ENCODE data around the gene ZNF628. TPM values are rescaled to one million over a fixed set of nuclear protein-coding genes. Genes with fewer than 3 reads are reported as not detected.

ZNF628 gene
- total RNA-seq, 3 donors from 2014 or later, result 6.8 to 11.1 (median 7.9) TPM

GRCh38 chr19:55456347-55456746 is 20.1 kb upstream of the ZNF628 start:
- H3K9me3 ChIP-seq, result no peaks in the 10 kb centered on the region
- DNase-seq (no peak), ATAC-seq (no peak)
- intact Hi-C loops (cut with DNase I, micrococcal nuclease), result no loop called here
- H3K4me1 ChIP-seq (ENCODE audit: low read depth), result peaks cover 18% of the 10 kb centered on the region
- H3K36me3 ChIP-seq (ENCODE audit: low read depth), result no peaks in the 10 kb centered on the region
- no peak overlapping the region for H3K4me3 ChIP-seq
- TF ChIP-seq CTCF (IDR thresholded peaks at IDR 0.05), result no peak

- no peak overlapping the region for H3K4me3 ChIP-seq
- H3K36me3 ChIP-seq (ENCODE audit: low read depth), result peaks cover 4% of the 10 kb centered on the region
- H3K4me1 ChIP-seq (ENCODE audit: low read depth), result peaks cover 10% of the 10 kb centered on the region
- no peak for TF ChIP-seq CTCF (IDR thresholded peaks at IDR 0.05)
- intact Hi-C loops (cut with DNase I, micrococcal nuclease), result no loop called here
- no peaks in the 10 kb centered on the region for H3K9me3 ChIP-seq
- no peak for DNase-seq
- ATAC-seq, result no peak
Observed at GRCh38 chr19:55457683-55458457, 18.5 kb upstream of the ZNF628 start.

- H3K36me3 ChIP-seq (ENCODE audit: low read depth), result peaks cover 4% of the 10 kb centered on the region
- H3K9me3 ChIP-seq, result no peaks in the 10 kb centered on the region
- ATAC-seq (no peak), DNase-seq (no peak)
- H3K4me3 ChIP-seq, result no peak overlapping the region
- H3K4me1 ChIP-seq (ENCODE audit: low read depth), result peaks cover 10% of the 10 kb centered on the region
- intact Hi-C loops (cut with DNase I, micrococcal nuclease), result no loop called here
- no peak for TF ChIP-seq CTCF (IDR thresholded peaks at IDR 0.05)
Observed at GRCh38 chr19:55459551-55459949, 16.9 kb upstream of the ZNF628 start.

GRCh38 chr19:55459950-55460657 is 16.3 kb upstream of the ZNF628 start:
- no peaks in the 10 kb centered on the region for H3K9me3 ChIP-seq
- H3K4me1 ChIP-seq (ENCODE audit: low read depth), result peaks cover 10% of the 10 kb centered on the region
- peak in 1 of 3 donors; percentile 54 for DNase-seq
- intact Hi-C loops (cut with DNase I, micrococcal nuclease), result no loop called here
- no peak for TF ChIP-seq CTCF (IDR thresholded peaks at IDR 0.05)
- H3K36me3 ChIP-seq (ENCODE audit: low read depth), result peaks cover 4% of the 10 kb centered on the region
- H3K4me3 ChIP-seq, result no peak overlapping the region
- no peak for ATAC-seq

GRCh38 chr19:55460670-55461258 is 15.7 kb upstream of the ZNF628 start:
- intact Hi-C loops (cut with DNase I, micrococcal nuclease), result no loop called here
- peak; percentile 86 to 88 (median 88) for DNase-seq
- no peaks in the 10 kb centered on the region for H3K9me3 ChIP-seq
- no peak for TF ChIP-seq CTCF (IDR thresholded peaks at IDR 0.05)
- H3K4me1 ChIP-seq (ENCODE audit: low read depth), result peaks cover 10% of the 10 kb centered on the region
- ATAC-seq, result peak; percentile 57
- H3K4me3 ChIP-seq, result peak overlapping the region; percentile 68
- peaks cover 4% of the 10 kb centered on the region for H3K36me3 ChIP-seq (ENCODE audit: low read depth)
